IMR-90 (cell line): ENCODE measurements around the gene ATP8B4. TPM values are rescaled to one million over a fixed set of nuclear protein-coding genes. Genes with fewer than 3 reads are reported as not detected.

Experiments
- ATAC-seq: fragments of 200-7000 bp; cut with Tn5 transposase; 2 replicates; pipeline ENCODE4 v1.9.1; 2020; ENCODE audit warnings: low read depth, mild to moderate bottlenecking, moderate library complexity
- BruUV-seq: library from RNA; stranded (reverse); fragments of 400-500 nt; replicated peaks from 2 replicates; lab custom pipeline; 2021; lab: Mats Ljungman, UMichigan
- CTCF ChIA-PET: fragments of 300-600 bp; formaldehyde crosslinking; extraction: SDS; loops from one replicate; lab custom pipeline; 2021; ENCODE audit warnings: antibody characterized with exemption; lab: Yijun Ruan, JAX
- POLR2A ChIA-PET: fragments of 300-600 bp; sonication (Branson Sonifier 250); formaldehyde crosslinking; loops from one replicate; lab custom pipeline; 2022; ENCODE audit warnings: antibody characterized with exemption; ENCODE audit not compliant: unreplicated experiment; lab: Charles Lee
- DNase-seq: peaks from one replicate; pipeline ENCODE4 v3.0.0; 2013
- H2AFZ ChIP-seq: replicated peaks from 2 replicates; pipeline ENCODE3; 2013; ENCODE audit warnings: low read length, mild to moderate bottlenecking; ENCODE audit not compliant: poor library complexity
- H2AK5ac ChIP-seq: 2 replicates; pipeline ENCODE4 v1.6.1; 2013; ENCODE audit warnings: low read depth, low read length, inconsistent platforms
- H2AK9ac ChIP-seq: replicated peaks from 2 replicates; pipeline ENCODE3; 2013; ENCODE audit warnings: mild to moderate bottlenecking, low read depth, low read length, moderate library complexity; ENCODE audit not compliant: poor library complexity
- H2BK120ac ChIP-seq: 2 replicates; pipeline ENCODE4 v1.6.1; 2013; ENCODE audit warnings: low read depth, low read length, inconsistent platforms
- H2BK15ac ChIP-seq: 3 replicates; pipeline ENCODE4 v1.6.1; 2013; ENCODE audit warnings: low read depth, low read length, inconsistent platforms
- H2BK20ac ChIP-seq: 2 replicates; pipeline ENCODE4 v1.6.1; 2013; ENCODE audit warnings: low read depth, mild to moderate bottlenecking, inconsistent platforms, low read length, moderate library complexity
- H2BK5ac ChIP-seq: 2 replicates; pipeline ENCODE4 v1.6.1; 2013; ENCODE audit warnings: mild to moderate bottlenecking, low read depth, low read length, inconsistent platforms; ENCODE audit not compliant: poor library complexity, severe bottlenecking
- H3K14ac ChIP-seq: replicated peaks from 2 replicates; pipeline ENCODE4 v1.6.1; 2013; ENCODE audit warnings: low read depth, low read length, inconsistent platforms
- H3K18ac ChIP-seq: 2 replicates; pipeline ENCODE4 v1.6.1; 2013; ENCODE audit warnings: low read depth, low read length, control low read depth
- H3K23ac ChIP-seq: 2 replicates; pipeline ENCODE4 v1.6.1; 2013; ENCODE audit warnings: low read depth, low read length, inconsistent platforms
- H3K27ac ChIP-seq: 2 replicates; pipeline ENCODE4 v1.5.1; 2013; ENCODE audit warnings: mild to moderate bottlenecking, control low read depth, low read length; ENCODE audit not compliant: insufficient read depth
- H3K27me3 ChIP-seq: 2 replicates; pipeline ENCODE4 v1.6.1; 2013; ENCODE audit warnings: low read length; ENCODE audit not compliant: control insufficient read depth, insufficient read depth
- H3K36me3 ChIP-seq: 2 replicates; pipeline ENCODE4 v1.6.1; 2013; ENCODE audit warnings: low read length, mixed read lengths; ENCODE audit not compliant: control insufficient read depth, insufficient read depth
- H3K4ac ChIP-seq: 2 replicates; pipeline ENCODE4 v1.6.1; 2013; ENCODE audit warnings: low read depth, low read length, inconsistent platforms
- H3K4me1 ChIP-seq: 2 replicates; pipeline ENCODE4 v1.6.1; 2013; ENCODE audit warnings: low read length, mixed read lengths; ENCODE audit not compliant: control insufficient read depth, insufficient read depth
- H3K4me2 ChIP-seq: 2 replicates; pipeline ENCODE4 v1.6.1; 2013; ENCODE audit warnings: low read depth, mild to moderate bottlenecking, control low read depth, low read length, moderate library complexity
- H3K4me3 ChIP-seq: 2 replicates; pipeline ENCODE4 v1.5.1; 2013; ENCODE audit warnings: low read depth, mild to moderate bottlenecking, control low read depth, low read length, moderate library complexity; ENCODE audit not compliant: insufficient read depth
- H3K56ac ChIP-seq: 2 replicates; pipeline ENCODE4 v1.6.1; 2013; ENCODE audit warnings: low read length, inconsistent platforms; ENCODE audit not compliant: insufficient read depth; ENCODE audit errors: extremely low read depth
- H3K79me1 ChIP-seq, 2 experiments: 2 replicates each; pipeline ENCODE4 v1.6.1; 2013; ENCODE audit warnings: low read length in 2 of 2, inconsistent platforms in 1 of 2, low read depth in 1 of 2
- H3K9ac ChIP-seq: 2 replicates; pipeline ENCODE4 v1.6.1; 2013; ENCODE audit warnings: low read depth, low read length, control low read depth
- H3K9me1 ChIP-seq: 2 replicates; pipeline ENCODE4 v1.6.1; 2013; ENCODE audit warnings: low read length, inconsistent platforms; ENCODE audit not compliant: insufficient read depth
- H3K9me3 ChIP-seq: 2 replicates; pipeline ENCODE4 v1.6.1; 2013; ENCODE audit warnings: low read length; ENCODE audit not compliant: control insufficient read depth, insufficient read depth
- H4K20me1 ChIP-seq: 2 replicates; pipeline ENCODE4 v1.6.1; 2013; ENCODE audit warnings: low read length, inconsistent platforms; ENCODE audit not compliant: insufficient read depth
- H4K5ac ChIP-seq: 2 replicates; pipeline ENCODE4 v1.6.1; 2013; ENCODE audit warnings: mild to moderate bottlenecking, low read depth, low read length, control low read depth
- H4K8ac ChIP-seq, 2 experiments: 2 replicates each; pipeline ENCODE4 v1.6.1; 2013; ENCODE audit warnings: low read depth in 2 of 2, low read length in 2 of 2, control low read depth in 1 of 2, inconsistent platforms in 1 of 2
- H4K91ac ChIP-seq: 2 replicates; pipeline ENCODE4 v1.6.1; 2013; ENCODE audit warnings: low read depth, low read length, inconsistent platforms; ENCODE audit not compliant: insufficient read depth
- BHLHE40 ChIP-seq: fragments of 150-350 bp; IDR thresholded peaks from 2 replicates; pipeline ENCODE4 v1.6.1; 2016; ENCODE audit warnings: mild to moderate bottlenecking, low read depth, low read length
- CEBPB ChIP-seq: IDR thresholded peaks from 2 replicates; pipeline ENCODE4 v1.6.1; 2012; ENCODE audit warnings: low read depth, low read length, improper control_type of control experiment
- CHD1 ChIP-seq: IDR thresholded peaks from 2 replicates; pipeline ENCODE4 v1.6.1; 2012; ENCODE audit warnings: low read depth, low read length, improper control_type of control experiment
- CTCF ChIP-seq: conservative IDR thresholded peaks from 2 replicates; pipeline ENCODE4 v1.5.1; 2012; ENCODE audit warnings: mild to moderate bottlenecking, low read depth, low read length, improper control_type of control experiment
- ELK1 ChIP-seq: fragments of 150-350 bp; IDR thresholded peaks from 2 replicates; pipeline ENCODE4 v1.6.1; 2016; ENCODE audit warnings: low read depth, mild to moderate bottlenecking, low read length, moderate library complexity, borderline replicate concordance
- FOS ChIP-seq: fragments of 150-350 bp; IDR thresholded peaks from 2 replicates; pipeline ENCODE4 v1.6.1; 2016; ENCODE audit warnings: low read depth, low read length
- MAFK ChIP-seq: IDR thresholded peaks from 2 replicates; pipeline ENCODE4 v1.6.1; 2012; ENCODE audit warnings: low read depth, low read length, improper control_type of control experiment
- MAZ ChIP-seq: IDR thresholded peaks from 2 replicates; pipeline ENCODE4 v1.6.1; 2012; ENCODE audit warnings: low read depth, mild to moderate bottlenecking, low read length, improper control_type of control experiment, moderate library complexity, borderline replicate concordance
- MXI1 ChIP-seq: IDR thresholded peaks from 2 replicates; pipeline ENCODE4 v1.6.1; 2012; ENCODE audit warnings: low read depth, mild to moderate bottlenecking, low read length, moderate library complexity, borderline replicate concordance
- NFE2L2 ChIP-seq: fragments of 150-350 bp; IDR thresholded peaks from 2 replicates; pipeline ENCODE4 v1.6.1; 2016; ENCODE audit warnings: low read depth, mild to moderate bottlenecking, low read length
- POLR2A ChIP-seq: IDR thresholded peaks from 2 replicates; pipeline ENCODE4 v1.6.1; 2012; ENCODE audit warnings: mild to moderate bottlenecking, low read depth, low read length
- RAD21 ChIP-seq: IDR thresholded peaks from 2 replicates; pipeline ENCODE4 v1.6.1; 2012; ENCODE audit warnings: low read length, improper control_type of control experiment
- RCOR1 ChIP-seq: IDR thresholded peaks from 2 replicates; pipeline ENCODE4 v1.6.1; 2012; ENCODE audit warnings: mild to moderate bottlenecking, low read length, improper control_type of control experiment; ENCODE audit not compliant: insufficient replicate concordance
- RFX5 ChIP-seq: IDR thresholded peaks from 2 replicates; pipeline ENCODE4 v1.8.0; 2012; ENCODE audit warnings: low read depth, mild to moderate bottlenecking, low read length, moderate library complexity
- SMC3 ChIP-seq: fragments of 150-350 bp; IDR thresholded peaks from 2 replicates; pipeline ENCODE4 v1.6.1; 2016; ENCODE audit warnings: low read depth, mild to moderate bottlenecking, antibody characterized with exemption, low read length, moderate library complexity
- USF2 ChIP-seq: fragments of 150-350 bp; IDR thresholded peaks from 2 replicates; pipeline ENCODE4 v1.6.1; 2017; ENCODE audit warnings: mild to moderate bottlenecking, antibody characterized with exemption, low read length, low read depth
- dilution Hi-C: fragments of 300-500 bp; cut with HindIII; formaldehyde crosslinking; loops from one replicate; pipeline ENCODE4 v1.14.3; 2018; ENCODE audit warnings: low sequenced_read_pairs; ENCODE audit not compliant: unreplicated experiment
- in situ Hi-C: fragments of 300-500 bp; cut with MboI; formaldehyde crosslinking; loops from 3 replicates; pipeline ENCODE4 v1.14.3; 2019; ENCODE audit warnings: low sequenced_read_pairs, inconsistent platforms, mixed read lengths
- intact Hi-C: fragments of 100-400 bp; cut with micrococcal nuclease; formaldehyde crosslinking; loops from 2 replicates; pipeline ENCODE4 v1.10.0; 2022
- polyA plus RNA-seq, 3 experiments: library from polyadenylated mRNA; depleted of rRNA; stranded (reverse); fragments of >200 nt; gene quantifications; 2 replicates each; pipeline ENCODE4 v1.2.3, GENCODE V29; 2012; ENCODE audit warnings: low replicate concordance in 1 of 3
- total RNA-seq: library from RNA; depleted of rRNA; stranded (reverse); fragments of >200 nt; gene quantifications from 2 replicates; pipeline ENCODE4 v1.2.3, GENCODE V29; 2012

ATP8B4 gene
- total and polyA plus RNA-seq, 2 of the 4 experiments (the other 2 are of a cell fraction), result 0.12 to 0.54 TPM

GRCh38 chr15:50120729-50121128, 1.7 kb upstream of the ATP8B4 start:
- no peak overlapping the region for H3K27ac ChIP-seq
- H2BK5ac ChIP-seq, result no peak overlapping the region
- CTCF ChIA-PET, result no interaction called here
- POLR2A ChIA-PET, result no interaction called here
- no peak overlapping the region for H2AK9ac ChIP-seq
- no peaks in the 10 kb centered on the region for H3K79me1 ChIP-seq
- in situ Hi-C loops (no loop called here), intact Hi-C loops (no loop called here), dilution Hi-C loops (no loop called here)
- H4K91ac ChIP-seq, result no peak overlapping the region
- H3K4ac ChIP-seq, result no peak overlapping the region
- H3K56ac ChIP-seq, result no peak overlapping the region
- no TSS peak for BruUV-seq
- H4K20me1 ChIP-seq, result no peaks in the 10 kb centered on the region
- no peak overlapping the region for H3K23ac ChIP-seq
- no peak overlapping the region for H2BK15ac ChIP-seq
- no peak overlapping the region for H2BK20ac ChIP-seq
- no peaks in the 10 kb centered on the region for H3K9me1 ChIP-seq
- H3K9ac ChIP-seq, result no peak overlapping the region
- no peaks in the 10 kb centered on the region for H3K4me1 ChIP-seq
- no peak for ATAC-seq
- no peak overlapping the region for H2BK120ac ChIP-seq
- H3K4me3 ChIP-seq, result no peak overlapping the region
- H3K36me3 ChIP-seq, result no peaks in the 10 kb centered on the region
- H3K18ac ChIP-seq, result no peak overlapping the region
- TF ChIP-seq MXI1 (no peak), MAFK (no peak), NFE2L2 (no peak), RFX5 (no peak), RCOR1 (no peak), CEBPB (no peak), USF2 (no peak), FOS (no peak), CHD1 (no peak), ELK1 (no peak), BHLHE40 (no peak), MAZ (no peak), POLR2A (no peak), RAD21 (no peak), CTCF (no peak), SMC3 (no peak)
- no peak overlapping the region for H2AK5ac ChIP-seq
- H3K14ac ChIP-seq, result no peak overlapping the region
- no peak for DNase-seq
- no peak overlapping the region for H2AFZ ChIP-seq
- peaks cover 5% of the 10 kb centered on the region for H3K9me3 ChIP-seq
- no peak overlapping the region for H4K8ac ChIP-seq
- no peak overlapping the region for H3K4me2 ChIP-seq
- H3K27me3 ChIP-seq, result no peaks in the 10 kb centered on the region
- no peak overlapping the region for H4K5ac ChIP-seq
